K562 (cell line): ENCODE data around the gene SUCLG1. TPM values are rescaled to one million over a fixed set of nuclear protein-coding genes. Genes with fewer than 3 reads are reported as not detected.

Experiments used
- ATAC-seq: fragments of 200-7000 bp; cut with Tn5 transposase; 3 replicates; pipeline ENCODE4 v1.9.1; 2020; ENCODE audit warnings: moderate library complexity
- BruUV-seq: library from RNA; stranded (reverse); fragments of 400-500 nt; replicated peaks from 2 replicates; lab custom pipeline; 2021; lab: Mats Ljungman, UMichigan
- CTCF ChIA-PET: fragments of 300-600 bp; formaldehyde crosslinking; extraction: SDS; loops from one replicate; lab custom pipeline; 2021; ENCODE audit warnings: low intra/inter-chr PET ratio; lab: Yijun Ruan, JAX
- POLR2A ChIA-PET: fragments of 300-600, 350-650 bp; sonication (Branson Sonifier 250); formaldehyde crosslinking; extraction: SDS; loops from one replicate; lab custom pipeline; 2021; ENCODE audit warnings: antibody characterized with exemption, inconsistent platforms; lab: Yijun Ruan, JAX
- DNase-seq, 4 experiments: peaks; one replicate each; pipeline versions ENCODE4 v3.0.0 to v3.0.0-alpha.2; 2011 to 2018; ENCODE audit warnings: low spot score in 3 of 4, mixed read lengths in 3 of 4; ENCODE audit errors: extremely low read depth in 1 of 4
- FAIRE-seq: peaks from 2 replicates; lab custom pipeline; 2011; peaks lifted over from hg19 to GRCh38; lab: Jason Lieb, UNC
- H2AFZ ChIP-seq: 2 replicates; pipeline ENCODE4 v1.6.0; 2011; ENCODE audit warnings: low read depth, low read length, control low read depth, inconsistent platforms
- H3K27ac ChIP-seq: fragments of 200-600 bp; 3 replicates; pipeline ENCODE4 v1.8.0; 2011; ENCODE audit warnings: low read depth, mild to moderate bottlenecking, control low read depth, inconsistent platforms, low read length, moderate library complexity, mixed read lengths; ENCODE audit errors: extremely low read depth
- H3K27me3 ChIP-seq, 2 experiments: fragments of 300-600 bp in 1 of 2; 2 replicates in 1 of 2; 3 replicates in 1 of 2; pipeline versions ENCODE4 v1.6.0 to v1.8.0; 2011; ENCODE audit warnings: inconsistent platforms in 2 of 2, low read length in 2 of 2, mild to moderate bottlenecking in 1 of 2, mixed read lengths in 1 of 2, moderate library complexity in 1 of 2; ENCODE audit not compliant: control insufficient read depth in 2 of 2, insufficient read depth in 2 of 2
- H3K36me3 ChIP-seq: fragments of 300-600 bp; 3 replicates; pipeline ENCODE4 v1.8.0; 2011; ENCODE audit warnings: mild to moderate bottlenecking, low read length, inconsistent platforms; ENCODE audit not compliant: control insufficient read depth, insufficient read depth
- H3K4me1 ChIP-seq, 2 experiments: fragments of 200-600 bp in 1 of 2; replicated peaks in 1 of 2; 2 replicates in 1 of 2; 3 replicates in 1 of 2; pipeline versions ENCODE4 v1.5.1 to v1.8.0; 2011; ENCODE audit warnings: inconsistent platforms in 2 of 2, low read length in 2 of 2, mild to moderate bottlenecking in 1 of 2, mixed read lengths in 1 of 2, moderate library complexity in 1 of 2; ENCODE audit not compliant: control insufficient read depth in 2 of 2, insufficient read depth in 2 of 2
- H3K4me2 ChIP-seq: 2 replicates; pipeline ENCODE4 v1.6.1; 2011; ENCODE audit warnings: low read length, control low read depth, inconsistent platforms, mixed read lengths; ENCODE audit not compliant: insufficient read depth
- H3K4me3 ChIP-seq: fragments of 200-600 bp; sonication (generic), shearing (Covaris generic); 2 replicates; pipeline ENCODE4 v1.5.1; 2016; ENCODE audit warnings: control low read depth, inconsistent platforms
- H3K79me2 ChIP-seq: fragments of 200-600 bp; 3 replicates; pipeline ENCODE4 v1.8.0; 2011; ENCODE audit warnings: low read length, inconsistent platforms; ENCODE audit not compliant: control insufficient read depth, insufficient read depth
- H3K9ac ChIP-seq, 2 experiments: 2 replicates each; pipeline versions ENCODE4 v1.6.0 to v1.6.1; 2011; ENCODE audit warnings: low read depth in 2 of 2, low read length in 2 of 2, control low read depth in 1 of 2, inconsistent platforms in 1 of 2, mild to moderate bottlenecking in 1 of 2, mixed read lengths in 1 of 2; ENCODE audit not compliant: insufficient read depth in 1 of 2
- H3K9me1 ChIP-seq: one replicate; pipeline ENCODE4 v1.6.0; 2011; ENCODE audit warnings: inconsistent platforms, mild to moderate bottlenecking, low read length, moderate library complexity; ENCODE audit not compliant: control insufficient read depth, insufficient read depth
- H3K9me3 ChIP-seq: replicated peaks from 2 replicates; pipeline ENCODE4 v1.5.1; 2011; ENCODE audit warnings: low read depth, low read length, inconsistent platforms; ENCODE audit not compliant: control insufficient read depth, insufficient read depth
- H4K20me1 ChIP-seq: replicated peaks from 2 replicates; pipeline ENCODE4 v1.6.1; 2011; ENCODE audit warnings: low read length, inconsistent platforms, mixed read lengths; ENCODE audit not compliant: control insufficient read depth, insufficient read depth
- BACH1 ChIP-seq: fragments of 200-800 bp; sonication (Bioruptor generic); IDR thresholded peaks from 2 replicates; pipeline ENCODE4 v1.6.1; 2016; ENCODE audit warnings: missing genetic modification characterization, missing compliant biosample characterization
- DACH1 ChIP-seq: fragments of 450-650 bp; IDR thresholded peaks from 2 replicates; pipeline ENCODE4 v1.6.1; 2018; ENCODE audit not compliant: partially characterized antibody
- ID3 ChIP-seq, 2 experiments: fragments of 250-450 bp in 1 of 2; fragments of 450-650 bp in 1 of 2; sonication (Bioruptor Pico) in 1 of 2; IDR thresholded peaks; 2 replicates each; pipeline versions ENCODE4 v1.6.1 to v1.8.0; 2016 to 2021; ENCODE audit warnings: mild to moderate bottlenecking in 2 of 2, moderate library complexity in 2 of 2, missing compliant biosample characterization in 1 of 2, missing genetic modification characterization in 1 of 2
- NCOA6 ChIP-seq: fragments of 450-650 bp; IDR thresholded peaks from 2 replicates; pipeline ENCODE4 v1.6.1; 2017; ENCODE audit warnings: mild to moderate bottlenecking
- NFIC ChIP-seq: fragments of 450-650 bp; IDR thresholded peaks from 2 replicates; pipeline ENCODE4 v1.6.1; 2017; ENCODE audit warnings: mild to moderate bottlenecking, inconsistent platforms
- STAT5B ChIP-seq: fragments of 250-450 bp; sonication (Bioruptor Pico); IDR thresholded peaks from 2 replicates; pipeline ENCODE4 v1.8.0; 2021; ENCODE audit warnings: mild to moderate bottlenecking, inconsistent platforms
- TCF3 ChIP-seq: sonication (generic); formaldehyde crosslinking; IDR thresholded peaks from 2 replicates; pipeline ENCODE4 v1.4.0; 2020; ENCODE audit warnings: mild to moderate bottlenecking, missing genetic modification reagents
- UBTF ChIP-seq, 2 experiments: IDR thresholded peaks; 2 replicates each; pipeline ENCODE4 v1.6.1; 2012; ENCODE audit warnings: improper control_type of control experiment in 2 of 2, low read depth in 2 of 2, low read length in 2 of 2, borderline replicate concordance in 1 of 2
- ZNF253 ChIP-seq: fragments of 250-450 bp; sonication (Bioruptor Pico); conservative IDR thresholded peaks from 2 replicates; pipeline ENCODE4 v1.6.1; 2021; ENCODE audit warnings: mild to moderate bottlenecking
- ZNF518B ChIP-seq: fragments of 250-450 bp; sonication (Bioruptor Pico); IDR thresholded peaks from 2 replicates; pipeline ENCODE4 v1.5.0; 2021; ENCODE audit warnings: mild to moderate bottlenecking, moderate library complexity
- WGBS: fragments of 100-300 bp; shearing (Covaris generic); methylation state at CpG from one replicate; pipeline ENCODE4 v1.1.6; 2016; ENCODE audit warnings: low coverage, mixed read lengths; ENCODE audit not compliant: insufficient coverage; ENCODE audit errors: missing lambda C conversion rate; 5-methylcytosine and 5-hydroxymethylcytosine counted together
- in situ Hi-C: fragments of 300-500 bp; cut with MboI; formaldehyde crosslinking; loops from 4 replicates; pipeline ENCODE4 v1.15.0; 2018; ENCODE audit warnings: inconsistent platforms, mixed read lengths
- intact Hi-C: fragments of 100-400 bp; cut with micrococcal nuclease; formaldehyde crosslinking; loops from 2 replicates; pipeline ENCODE4 v1.14.2; 2022
- polyA plus RNA-seq, 8 experiments: library from polyadenylated mRNA; depleted of rRNA in 4 of 8; stranded (reverse) in 5 of 8; unstranded in 3 of 8; fragments of >200 nt; fragmentation: Nextera tagmentation in 2 of 8; fragmentation: Illumina TruSeq in 1 of 8; extraction: Ambion mirVana in 2 of 8; extraction: Trizol in 1 of 8; gene quantifications; 2 replicates each; pipeline versions ENCODE4 v1.2.1 to v1.2.3, GENCODE V29; 2011 to 2014; ENCODE audit warnings: inconsistent platforms in 1 of 8, missing spikeins in 1 of 8
- total RNA-seq, 7 experiments: library from RNA; depleted of rRNA in 6 of 7; stranded (reverse); fragments of >200 nt in 6 of 7; fragmentation: Illumina TruSeq in 2 of 7; extraction: Trizol in 2 of 7; gene quantifications; 2 replicates each; pipeline versions ENCODE4 v1.2.1 to v1.2.3, GENCODE V29; 2011 to 2021; ENCODE audit warnings: low replicate concordance in 1 of 7

SUCLG1 gene
- total and polyA plus RNA-seq, 9 of the 15 experiments (the other 6 are each of a cell fraction or from before 2014, with no cell fraction given), result 90.5 to 325 (median 115) TPM

GRCh38 chr2:84478867-84479266 is 19.8 kb upstream of the SUCLG1 start (continued):
- no peak for TF ChIP-seq BACH1
- TF ChIP-seq UBTF (IDR thresholded peaks at IDR 0.05; ENCODE audit: borderline replicate concordance in 1 of 2, low read depth in 2 of 2, low read length in 2 of 2), result no peak
- peak; percentile 66 for TF ChIP-seq TCF3
- TF ChIP-seq NFIC, result peak; percentile 48

GRCh38 chr2:84477886-84478285 is 18.8 kb upstream of the SUCLG1 start:
- H3K9me3 ChIP-seq, result no peaks in the 10 kb centered on the region
- no peak overlapping the region for H3K9ac ChIP-seq
- in situ Hi-C loops, result no loop called here
- no peak overlapping the region for H3K4me2 ChIP-seq
- TF ChIP-seq ID3 (CRISPR knock-in tag; IDR thresholded peaks at IDR 0.05), result no peak
- no peak for TF ChIP-seq ID3 (tag; IDR thresholded peaks at IDR 0.05)
- no peak for TF ChIP-seq STAT5B
- no peak for TF ChIP-seq NCOA6
- TF ChIP-seq ZNF518B (CRISPR knock-in tag), result no peak
- TF ChIP-seq ZNF253, result no peak
- no peak for TF ChIP-seq DACH1
- H3K9me1 ChIP-seq, result no peaks in the 10 kb centered on the region
- WGBS, result 0% methylated on average over 1 of the region's 1 CpG
- H3K4me3 ChIP-seq, result no peak overlapping the region
- intact Hi-C loops, result no loop called here
- FAIRE-seq (no peak), ATAC-seq (no peak), DNase-seq (no peak)
- ChIA-PET POLR2A (no interaction called here), CTCF (no interaction called here)
- no peaks in the 10 kb centered on the region for H3K79me2 ChIP-seq
- H3K27ac ChIP-seq, result no peak overlapping the region
- no peaks in the 10 kb centered on the region for H4K20me1 ChIP-seq
- no peaks in the 10 kb centered on the region for H3K4me1 ChIP-seq
- peaks cover 0 to 5% of the 10 kb centered on the region in 2 experiments; a peak in 3 of 5 replicates for H3K27me3 ChIP-seq
- H2AFZ ChIP-seq, result no peak overlapping the region
- H3K36me3 ChIP-seq, result no peaks in the 10 kb centered on the region
- BruUV-seq, result no TSS peak
